ENCODE results near the gene NTM. TPM values are rescaled to one million over a fixed set of nuclear protein-coding genes. Genes with fewer than 3 reads are reported as not detected.
A peak's percentile ranks its signal among the peaks of the same experiment; 100 is the strongest.

NTM gene
- total and polyA plus RNA-seq, 8 donors = 0.04 to 4.4 (median 0.50) TPM

DNA sequence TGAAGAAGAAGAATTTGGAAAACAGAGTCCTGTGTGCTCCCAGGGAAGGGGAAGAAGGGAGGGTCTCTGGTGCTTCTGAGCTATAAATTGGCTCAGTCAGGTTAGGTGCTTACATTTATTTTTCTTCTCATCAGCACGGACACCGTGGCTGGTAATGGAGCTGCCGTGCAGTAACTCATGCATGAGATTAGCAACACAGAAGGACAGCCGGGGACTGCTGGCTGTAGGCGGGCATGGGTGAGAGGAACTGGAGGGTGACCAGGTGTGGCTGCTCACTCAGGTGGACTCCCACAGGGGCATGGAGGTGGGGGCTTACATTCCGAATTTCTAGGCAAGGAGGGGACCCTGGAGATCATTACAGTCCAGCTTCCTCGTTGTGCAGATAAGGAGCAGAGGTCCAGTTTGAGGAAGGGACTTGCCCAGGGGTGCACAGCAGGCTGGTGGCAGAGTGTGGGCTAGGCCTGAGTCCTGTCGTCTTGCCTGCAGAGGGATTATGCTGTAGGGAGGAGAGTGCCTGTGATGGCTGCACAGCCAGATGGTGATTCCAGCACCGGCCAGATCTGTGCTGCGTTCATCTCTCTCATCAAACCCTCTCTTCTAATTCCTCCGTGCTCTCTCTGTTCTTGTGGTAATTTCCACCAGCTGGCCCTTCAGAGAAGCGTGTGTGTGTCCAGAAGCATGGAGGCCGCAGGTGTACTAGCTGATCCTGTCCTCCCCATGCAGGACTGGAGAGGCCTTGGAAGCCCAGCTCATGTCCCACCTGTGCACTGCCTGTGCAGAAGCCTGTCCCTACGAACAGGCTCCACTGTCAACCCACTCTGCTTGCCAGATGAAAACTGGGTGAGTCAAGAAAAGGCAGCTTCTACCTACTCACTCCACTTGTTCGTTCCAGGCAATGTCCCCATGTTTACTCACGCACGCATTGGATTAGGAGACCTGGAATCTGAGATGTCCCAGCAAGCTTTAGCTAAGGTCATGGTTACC is 78.9 kb downstream of the NTM start:
- Histone ChIP-seq H3K4me1 (no peaks in the 10 kb centered on the region), H3K27ac (no peak overlapping the region), H3K27me3 (no peaks in the 10 kb centered on the region), H3K4me3 (no peak overlapping the region), H3K9me3 (no peaks in the 10 kb centered on the region), H3K36me3 (no peaks in the 10 kb centered on the region)
- intact Hi-C loops (cut with DNase I) = no loop called here
- WGBS, 2 donors = 79 to 81% methylated on average over 17 of the region's 17 CpGs
- TF ChIP-seq, protein P1, sequence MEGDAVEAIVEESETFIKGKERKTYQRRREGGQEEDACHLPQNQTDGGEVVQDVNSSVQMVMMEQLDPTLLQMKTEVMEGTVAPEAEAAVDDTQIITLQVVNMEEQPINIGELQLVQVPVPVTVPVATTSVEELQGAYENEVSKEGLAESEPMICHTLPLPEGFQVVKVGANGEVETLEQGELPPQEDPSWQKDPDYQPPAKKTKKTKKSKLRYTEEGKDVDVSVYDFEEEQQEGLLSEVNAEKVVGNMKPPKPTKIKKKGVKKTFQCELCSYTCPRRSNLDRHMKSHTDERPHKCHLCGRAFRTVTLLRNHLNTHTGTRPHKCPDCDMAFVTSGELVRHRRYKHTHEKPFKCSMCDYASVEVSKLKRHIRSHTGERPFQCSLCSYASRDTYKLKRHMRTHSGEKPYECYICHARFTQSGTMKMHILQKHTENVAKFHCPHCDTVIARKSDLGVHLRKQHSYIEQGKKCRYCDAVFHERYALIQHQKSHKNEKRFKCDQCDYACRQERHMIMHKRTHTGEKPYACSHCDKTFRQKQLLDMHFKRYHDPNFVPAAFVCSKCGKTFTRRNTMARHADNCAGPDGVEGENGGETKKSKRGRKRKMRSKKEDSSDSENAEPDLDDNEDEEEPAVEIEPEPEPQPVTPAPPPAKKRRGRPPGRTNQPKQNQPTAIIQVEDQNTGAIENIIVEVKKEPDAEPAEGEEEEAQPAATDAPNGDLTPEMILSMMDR (IDR thresholded peaks at IDR 0.05) = no peak
- ATAC-seq (no peak), DNase-seq (no peak), FAIRE-seq (no peak)

DNA sequence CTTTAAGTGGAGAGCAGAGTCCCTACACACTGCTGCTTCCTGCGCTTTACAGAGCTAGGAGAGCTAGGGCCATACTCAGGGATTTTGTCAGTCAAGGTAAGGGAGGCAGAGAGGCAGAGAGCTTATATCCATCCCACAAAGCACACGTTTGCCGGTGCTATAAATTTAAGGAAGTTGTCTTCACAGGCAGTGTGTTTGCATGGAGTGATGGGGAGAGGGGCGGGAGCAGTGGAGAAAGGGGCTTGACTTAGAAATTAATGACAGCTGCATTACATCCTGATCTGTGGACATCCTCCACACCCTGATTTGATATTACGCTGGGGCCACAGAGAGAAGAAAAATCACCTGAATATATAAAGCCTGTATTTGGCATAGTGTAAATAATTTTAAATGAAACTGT is 84.1 kb downstream of the NTM start:
- DNase-seq (no peak), ATAC-seq (no peak), FAIRE-seq (no peak)
- H3K4me3 ChIP-seq = no peak overlapping the region
- TF ChIP-seq, protein P1 (IDR thresholded peaks at IDR 0.05) = no peak
- H3K27ac ChIP-seq = no peak overlapping the region
- intact Hi-C loops (cut with DNase I) = no loop called here
- no peaks in the 10 kb centered on the region for H3K9me3 ChIP-seq
- H3K36me3 ChIP-seq = no peaks in the 10 kb centered on the region
- 73 to 76% methylated on average over 5 of the region's 5 CpGs for WGBS, 2 donors
- H3K4me1 ChIP-seq = no peaks in the 10 kb centered on the region
- no peaks in the 10 kb centered on the region for H3K27me3 ChIP-seq

DNA sequence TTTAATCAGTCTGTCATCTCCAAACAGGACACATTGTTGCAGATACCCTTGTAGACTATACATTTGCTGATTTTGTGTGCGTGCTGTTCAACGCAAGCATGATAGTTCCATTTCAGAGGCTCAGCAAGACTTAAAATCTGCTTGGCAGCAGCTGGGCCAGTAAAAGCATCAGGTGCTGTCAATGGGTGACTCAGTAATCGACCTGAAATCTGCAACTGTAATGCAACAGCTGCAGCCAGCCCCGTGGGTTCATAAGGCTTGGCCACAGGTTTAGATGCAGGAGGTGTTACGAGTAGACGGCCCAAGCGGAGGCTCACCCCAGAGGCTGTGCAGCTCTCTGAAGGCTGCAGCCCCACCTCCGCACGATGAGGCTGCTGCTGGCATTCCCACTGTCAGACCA is 84.6 kb downstream of the NTM start:
- FAIRE-seq (no peak), ATAC-seq (peak in 2 of 4 donors; percentile 27 to 45), DNase-seq (no peak)
- TF ChIP-seq, protein P1 (IDR thresholded peaks at IDR 0.05) = no peak
- Histone ChIP-seq H3K36me3 (no peaks in the 10 kb centered on the region), H3K4me1 (no peaks in the 10 kb centered on the region), H3K27me3 (no peaks in the 10 kb centered on the region), H3K9me3 (no peaks in the 10 kb centered on the region), H3K4me3 (no peak overlapping the region), H3K27ac (no peak overlapping the region)
- WGBS, 2 donors = 78 to 81% methylated on average over 9 of the region's 9 CpGs
- intact Hi-C loops (cut with DNase I) = no loop called here

DNA sequence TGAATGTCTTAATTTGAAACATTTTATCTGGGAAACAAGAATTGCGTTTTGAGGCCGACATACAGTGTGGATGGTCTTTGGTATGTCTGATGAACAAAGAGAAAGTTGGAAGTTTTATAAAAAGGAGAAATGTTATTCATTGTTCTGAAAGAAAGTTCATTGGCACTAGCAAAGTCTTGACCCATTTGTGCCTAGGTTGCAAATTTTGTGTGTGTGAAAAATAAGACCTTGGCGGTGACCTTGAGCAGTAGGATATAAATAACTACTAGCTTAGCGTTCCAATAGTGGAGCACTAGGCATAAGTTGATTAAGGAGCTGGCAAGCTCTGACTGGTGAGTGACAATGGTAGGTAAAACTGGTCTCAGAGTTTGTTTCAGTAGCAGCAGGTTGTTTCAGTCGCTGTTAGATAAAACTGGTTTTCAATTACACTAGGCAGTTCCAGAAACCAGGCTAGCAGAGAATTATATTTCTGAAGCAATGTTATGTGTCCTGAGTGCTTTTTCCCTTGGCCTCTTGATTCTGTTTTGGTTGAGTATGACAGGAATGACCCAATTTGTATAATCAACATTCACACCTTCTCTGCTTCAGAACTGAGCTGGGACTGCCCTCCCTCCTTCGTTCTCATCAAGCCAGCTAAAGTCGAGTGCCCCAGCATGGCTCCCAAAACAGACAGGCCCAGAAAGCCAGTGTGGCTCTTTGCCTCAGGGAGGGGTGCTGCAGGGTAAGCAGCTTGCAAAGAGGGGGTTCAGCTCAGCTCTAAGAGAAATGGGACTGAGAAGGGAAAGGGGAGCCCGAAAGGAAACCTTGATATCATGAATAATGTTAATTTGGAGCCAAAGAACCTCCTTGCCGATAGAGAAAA is 85.7 kb downstream of the NTM start:
- Histone ChIP-seq H3K27me3 (no peaks in the 10 kb centered on the region), H3K4me1 (no peaks in the 10 kb centered on the region), H3K27ac (peak overlapping the region in 1 of 4 donors; percentile 2), H3K4me3 (no peak overlapping the region), H3K36me3 (no peaks in the 10 kb centered on the region), H3K9me3 (no peaks in the 10 kb centered on the region)
- 56 to 57% methylated on average over 9 of the region's 9 CpGs for WGBS, 2 donors
- no peak for FAIRE-seq
- no peak for DNase-seq
- intact Hi-C loops (cut with DNase I) = no loop called here
- ATAC-seq = peak in 3 of 4 donors; percentile 25 to 93 (median 62)
- TF ChIP-seq, protein P1 (IDR thresholded peaks at IDR 0.05) = no peak
